ENCODE data around the gene EFHC2. TPM values are rescaled to one million over a fixed set of nuclear protein-coding genes. Genes with fewer than 3 reads are reported as not detected.
"Not testable (repeated sequence)": the region's sequence is repeated elsewhere in the genome, so short reads cannot be mapped to it uniquely, and the experiment has no call there.

Gene EFHC2
- polyA plus RNA-seq, 5 donors = 3.7 to 5.9 (median 4.6) TPM

- DNase-seq = no peak
Observed at GRCh38 chrX:44291468-44292092, 51.9 kb downstream of the EFHC2 start.

- no peak for DNase-seq
Observed at GRCh38 chrX:44290718-44291117, 52.8 kb downstream of the EFHC2 start.

- DNase-seq = no peak
Observed at GRCh38 chrX:44282753-44283152, 60.7 kb downstream of the EFHC2 start.

- no peak for DNase-seq
Observed at GRCh38 chrX:44280116-44280515, 63.4 kb downstream of the EFHC2 start.

- DNase-seq = no peak
Observed at GRCh38 chrX:44274096-44274495, 69.4 kb downstream of the EFHC2 start.

- DNase-seq = no peak
Observed at GRCh38 chrX:44267861-44268260, 75.6 kb downstream of the EFHC2 start.

- DNase-seq = peak in 1 of 2 donors; percentile 4
Observed at GRCh38 chrX:44267116-44267515, 76.4 kb downstream of the EFHC2 start.

GRCh38 chrX:44265559-44265958 is 77.9 kb downstream of the EFHC2 start:
- no peak for DNase-seq

- no peak for DNase-seq
Observed at GRCh38 chrX:44264936-44265335, 78.5 kb downstream of the EFHC2 start.

GRCh38 chrX:44261286-44261685 is 82.2 kb downstream of the EFHC2 start:
- DNase-seq = no peak

- no peak for DNase-seq
Observed at GRCh38 chrX:44260609-44261008, 82.9 kb downstream of the EFHC2 start.

- DNase-seq = not testable (repeated sequence)
Observed at GRCh38 chrX:44255742-44256141, 87.7 kb downstream of the EFHC2 start.

- no peak for DNase-seq
Observed at GRCh38 chrX:44253575-44253942, 89.9 kb downstream of the EFHC2 start.

- peak; percentile 25 to 41 for DNase-seq
Observed at GRCh38 chrX:44252688-44253574, 90.5 kb downstream of the EFHC2 start.

GRCh38 chrX:44247468-44247867 is 96.0 kb downstream of the EFHC2 start:
- DNase-seq = no peak

GRCh38 chrX:44246826-44247225 is 96.6 kb downstream of the EFHC2 start:
- no peak for DNase-seq

- DNase-seq = no peak
Observed at GRCh38 chrX:44245733-44246132, 97.7 kb downstream of the EFHC2 start.

- peak in 1 of 2 donors; percentile 6 for DNase-seq
Observed at GRCh38 chrX:44244008-44244407, 99.5 kb downstream of the EFHC2 start.

- peak; percentile 3 for DNase-seq
Observed at GRCh38 chrX:44241546-44241945, 101.9 kb downstream of the EFHC2 start.

GRCh38 chrX:44240036-44240435 is 103.4 kb downstream of the EFHC2 start:
- no peak for DNase-seq

GRCh38 chrX:44239036-44239435 is 104.4 kb downstream of the EFHC2 start:
- DNase-seq = no peak

- no peak for DNase-seq
Observed at GRCh38 chrX:44235534-44235933, 107.9 kb downstream of the EFHC2 start.

- no peak for DNase-seq
Observed at GRCh38 chrX:44234541-44234940, 108.9 kb downstream of the EFHC2 start.
